HEK293T (cell line): ENCODE measurements around the gene ETDC.

ENCODE experiments used
- BHLHE40 ChIP-seq: fragments of 450-650 bp; IDR thresholded peaks from 2 replicates; pipeline ENCODE4 v1.6.1; 2016; ENCODE audit warnings: mild to moderate bottlenecking, moderate library complexity, borderline replicate concordance
- ELF4 ChIP-seq: fragments of 450-650 bp; IDR thresholded peaks from 2 replicates; pipeline ENCODE4 v1.6.1; 2017; ENCODE audit warnings: antibody characterized with exemption
- HDGF ChIP-seq: fragments of 450-650 bp; IDR thresholded peaks from 2 replicates; pipeline ENCODE4 v1.6.1; 2017; ENCODE audit warnings: antibody characterized with exemption, borderline replicate concordance
- SP1 ChIP-seq: fragments of 450-650 bp; IDR thresholded peaks from 2 replicates; pipeline ENCODE4 v1.6.1; 2017
- SUZ12 ChIP-seq: fragments of 450-650 bp; IDR thresholded peaks from 2 replicates; pipeline ENCODE4 v1.6.1; 2016; ENCODE audit warnings: mild to moderate bottlenecking
- TARDBP ChIP-seq: fragments of 450-650 bp; IDR thresholded peaks from 2 replicates; pipeline ENCODE4 v1.6.1; 2016

DNA sequence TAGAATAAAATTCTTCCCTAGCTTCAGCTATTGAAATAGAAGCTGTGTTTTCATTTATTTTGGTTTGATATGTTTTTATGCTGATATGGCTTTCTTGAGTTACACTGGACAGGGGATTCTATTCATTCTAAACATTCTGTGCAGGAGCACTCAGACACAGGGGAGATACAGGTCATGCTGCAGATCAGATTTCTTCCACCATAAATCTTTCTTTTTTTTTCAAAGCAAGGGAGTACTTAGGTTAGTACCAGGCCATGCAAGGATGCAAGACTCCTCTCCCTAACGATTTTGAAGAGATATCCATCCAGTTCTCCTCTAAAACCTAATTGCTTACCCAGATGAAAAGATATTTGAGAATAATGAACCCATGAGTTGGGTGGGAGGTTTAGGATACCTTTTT, 21.4 kb downstream of the ETDC start:
- no peak for TF ChIP-seq SUZ12
- TF ChIP-seq BHLHE40 = no peak
- no peak for TF ChIP-seq HDGF
- no peak for TF ChIP-seq ELF4
- TF ChIP-seq TARDBP = no peak
- TF ChIP-seq SP1 = no peak
